Measurements from ENCODE around the gene CDKN1A.
"Not testable (repeated sequence)": the region's sequence is repeated elsewhere in the genome, so short reads cannot be mapped to it uniquely, and the experiment has no call there.

Gene CDKN1A

GRCh38 chr6:36722365-36722764 is 43.9 kb downstream of the CDKN1A start:
- no peak overlapping the region for H3K4me3 ChIP-seq (replicated peaks in 1 of 2; ENCODE audit: low read depth in 2 of 2, low read length in 2 of 2)
- DNase-seq (ENCODE audit: low read depth in 2 of 2): no peak
- no peak for TF ChIP-seq CTCF (IDR thresholded peaks at IDR 0.05; ENCODE audit: low read depth, low read length)

GRCh38 chr6:36722879-36723278 is 44.4 kb downstream of the CDKN1A start:
- H3K4me3 ChIP-seq (replicated peaks in 1 of 2; ENCODE audit: low read depth in 2 of 2, low read length in 2 of 2): no peak overlapping the region
- TF ChIP-seq CTCF (IDR thresholded peaks at IDR 0.05; ENCODE audit: low read depth, low read length): no peak
- no peak for DNase-seq (ENCODE audit: low read depth in 2 of 2)

- not testable (repeated sequence) for DNase-seq (ENCODE audit: low read depth in 2 of 2)
Measured at GRCh38 chr6:36723992-36724391, 45.5 kb downstream of the CDKN1A start.

GRCh38 chr6:36724514-36725390 is 46.2 kb downstream of the CDKN1A start:
- TF ChIP-seq CTCF (IDR thresholded peaks at IDR 0.05; ENCODE audit: low read depth, low read length): peak; percentile 64
- H3K4me3 ChIP-seq (replicated peaks in 1 of 2; ENCODE audit: low read depth in 2 of 2, low read length in 2 of 2): no peak overlapping the region
- peak; percentile 80 to 81 for DNase-seq (ENCODE audit: low read depth in 2 of 2)

More at GRCh38 chr6:36723992-36724391, 45.5 kb downstream of the CDKN1A start:
- not testable (repeated sequence) for H3K4me3 ChIP-seq (replicated peaks in 1 of 2; ENCODE audit: low read depth in 2 of 2, low read length in 2 of 2)

GRCh38 chr6:36725581-36725980 is 47.1 kb downstream of the CDKN1A start:
- no peak for TF ChIP-seq CTCF (IDR thresholded peaks at IDR 0.05; ENCODE audit: low read depth, low read length)
- H3K4me3 ChIP-seq (replicated peaks in 1 of 2; ENCODE audit: low read depth in 2 of 2, low read length in 2 of 2): no peak overlapping the region
- DNase-seq (ENCODE audit: low read depth in 2 of 2): no peak

GRCh38 chr6:36727505-36728021 is 49.0 kb downstream of the CDKN1A start:
- peak in 1 of 2 donors; percentile 23 for DNase-seq (ENCODE audit: low read depth in 2 of 2)
- TF ChIP-seq CTCF (IDR thresholded peaks at IDR 0.05; ENCODE audit: low read depth, low read length): no peak
- no peak overlapping the region for H3K4me3 ChIP-seq (replicated peaks in 1 of 2; ENCODE audit: low read depth in 2 of 2, low read length in 2 of 2)

- no peak for TF ChIP-seq CTCF (IDR thresholded peaks at IDR 0.05; ENCODE audit: low read depth, low read length)
- no peak for DNase-seq (ENCODE audit: low read depth in 2 of 2)
- H3K4me3 ChIP-seq (replicated peaks in 1 of 2; ENCODE audit: low read depth in 2 of 2, low read length in 2 of 2): no peak overlapping the region
Measured at GRCh38 chr6:36728289-36729160, 50.0 kb downstream of the CDKN1A start.
